ENCODE measurements around the gene CPA2. TPM values are rescaled to one million over a fixed set of nuclear protein-coding genes. Genes with fewer than 3 reads are reported as not detected.

CPA2 gene
- total and polyA plus RNA-seq, 8 donors = 4.1 to 65.8 (median 58.3) TPM; not detected in 1

- peaks cover 4 to 28% (median 13%) of the 10 kb centered on the region in 4 donors for H3K4me1 ChIP-seq
- H3K4me3 ChIP-seq = no peak overlapping the region
- TF ChIP-seq POLR2A (IDR thresholded peaks at IDR 0.05) = no peak
- no peak for TF ChIP-seq EP300 (IDR thresholded peaks at IDR 0.05)
- no peak for TF ChIP-seq POLR2AphosphoS5 (IDR thresholded peaks at IDR 0.05)
- no peak for TF ChIP-seq CTCF (IDR thresholded peaks at IDR 0.05)
- H3K27me3 ChIP-seq = peaks cover 0 to 27% (median 15%) of the 10 kb centered on the region in 3 donors
- intact Hi-C loops (cut with DNase I; ENCODE audit: low total_unique reads) = no loop called here
- H3K9me3 ChIP-seq = no peaks in the 10 kb centered on the region
- peak overlapping the region in 1 of 5 donors; percentile 33 for H3K27ac ChIP-seq
- DNase-seq = no peak
- no peaks in the 10 kb centered on the region for H3K36me3 ChIP-seq
- 76 to 87% (median 80%) methylated on average over 11 of the region's 11 CpGs for WGBS, 5 donors
Measured at GRCh38 chr7:130274983-130275591, 8.4 kb downstream of the CPA2 start.

- H3K27ac ChIP-seq = no peak overlapping the region
- no peaks in the 10 kb centered on the region for H3K36me3 ChIP-seq
- peaks cover 0 to 27% (median 15%) of the 10 kb centered on the region in 3 donors for H3K27me3 ChIP-seq
- WGBS, 5 donors = 73 to 86% (median 76%) methylated on average over 5 of the region's 5 CpGs
- H3K4me3 ChIP-seq = no peak overlapping the region
- peaks cover 4 to 28% (median 13%) of the 10 kb centered on the region in 4 donors for H3K4me1 ChIP-seq
- no peaks in the 10 kb centered on the region for H3K9me3 ChIP-seq
- no peak for DNase-seq
- intact Hi-C loops (cut with DNase I; ENCODE audit: low total_unique reads) = no loop called here
- TF ChIP-seq EP300 (IDR thresholded peaks at IDR 0.05) (no peak), POLR2A (IDR thresholded peaks at IDR 0.05) (no peak)
Measured at GRCh38 chr7:130275826-130276297, 9.2 kb downstream of the CPA2 start.

GRCh38 chr7:130276796-130277762, 10.4 kb downstream of the CPA2 start:
- Histone ChIP-seq H3K36me3 (no peaks in the 10 kb centered on the region), H3K9me3 (no peaks in the 10 kb centered on the region), H3K27ac (no peak overlapping the region), H3K27me3 (peaks cover 0 to 27% (median 15%) of the 10 kb centered on the region in 3 donors), H3K4me3 (no peak overlapping the region), H3K4me1 (peaks cover 4 to 28% (median 13%) of the 10 kb centered on the region in 4 donors)
- intact Hi-C loops (cut with DNase I; ENCODE audit: low total_unique reads) = no loop called here
- TF ChIP-seq POLR2AphosphoS5 (IDR thresholded peaks at IDR 0.05) (no peak), CTCF (IDR thresholded peaks at IDR 0.05) (no peak), EP300 (IDR thresholded peaks at IDR 0.05) (no peak), POLR2A (IDR thresholded peaks at IDR 0.05) (no peak)
- WGBS, 5 donors = 71 to 83% (median 78%) methylated on average over 10 of the region's 10 CpGs
- DNase-seq = no peak

- peak overlapping the region in 1 of 5 donors; percentile 34 for H3K27ac ChIP-seq
- no peak overlapping the region for H3K4me3 ChIP-seq
- no peaks in the 10 kb centered on the region for H3K36me3 ChIP-seq
- intact Hi-C loops (cut with DNase I; ENCODE audit: low total_unique reads) = no loop called here
- no peaks in the 10 kb centered on the region for H3K9me3 ChIP-seq
- H3K27me3 ChIP-seq = peaks cover 0 to 20% (median 8%) of the 10 kb centered on the region in 3 donors
- TF ChIP-seq POLR2AphosphoS5 (IDR thresholded peaks at IDR 0.05) (no peak), EP300 (IDR thresholded peaks at IDR 0.05) (no peak), CTCF (IDR thresholded peaks at IDR 0.05) (peak in 5 of 7 experiments; percentile 27 to 58 (median 50)), POLR2A (IDR thresholded peaks at IDR 0.05) (no peak)
- WGBS, 5 donors = 57 to 69% (median 62%) methylated on average over 15 of the region's 15 CpGs
- DNase-seq = peak; percentile 49 to 90
- H3K4me1 ChIP-seq = peaks cover 3 to 20% (median 9%) of the 10 kb centered on the region in 4 donors
Measured at GRCh38 chr7:130277763-130278643, 11.3 kb downstream of the CPA2 start.
